ENCODE data around the gene B4GALT3. TPM values are rescaled to one million over a fixed set of nuclear protein-coding genes. Genes with fewer than 3 reads are reported as not detected.

Gene B4GALT3
- total and polyA plus RNA-seq, 12 donors, result 11.5 to 28.9 (median 19.6) TPM

DNA sequence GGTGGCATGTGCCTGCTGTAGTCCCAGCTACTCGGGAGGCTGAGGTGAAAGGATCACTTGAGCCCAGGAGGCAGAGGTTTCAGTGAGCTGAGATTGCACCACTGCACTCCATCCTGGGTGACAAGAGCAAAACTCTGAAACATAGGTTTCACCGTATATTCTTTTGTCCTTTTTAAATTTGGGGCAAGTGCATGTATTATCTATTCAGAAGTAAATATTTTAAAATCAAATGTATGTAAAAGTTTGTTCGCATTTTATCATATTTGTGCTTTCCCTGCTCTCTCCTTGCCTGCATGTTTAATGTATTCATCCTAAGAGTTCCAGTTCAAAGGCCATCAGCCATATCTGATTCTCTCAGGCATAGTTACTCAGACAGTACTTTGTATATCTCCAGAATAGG lies 31.5 kb downstream of the B4GALT3 start:
- Histone ChIP-seq H3K36me3 (no peaks in the 10 kb centered on the region), H3K4me3 (no peak overlapping the region), H3K9me3 (no peaks in the 10 kb centered on the region), H3K27me3 (no peaks in the 10 kb centered on the region), H3K27ac (no peak overlapping the region), H3K4me1 (no peaks in the 10 kb centered on the region)
- DNase-seq (no peak), ATAC-seq (no peak)
- TF ChIP-seq, protein P1, sequence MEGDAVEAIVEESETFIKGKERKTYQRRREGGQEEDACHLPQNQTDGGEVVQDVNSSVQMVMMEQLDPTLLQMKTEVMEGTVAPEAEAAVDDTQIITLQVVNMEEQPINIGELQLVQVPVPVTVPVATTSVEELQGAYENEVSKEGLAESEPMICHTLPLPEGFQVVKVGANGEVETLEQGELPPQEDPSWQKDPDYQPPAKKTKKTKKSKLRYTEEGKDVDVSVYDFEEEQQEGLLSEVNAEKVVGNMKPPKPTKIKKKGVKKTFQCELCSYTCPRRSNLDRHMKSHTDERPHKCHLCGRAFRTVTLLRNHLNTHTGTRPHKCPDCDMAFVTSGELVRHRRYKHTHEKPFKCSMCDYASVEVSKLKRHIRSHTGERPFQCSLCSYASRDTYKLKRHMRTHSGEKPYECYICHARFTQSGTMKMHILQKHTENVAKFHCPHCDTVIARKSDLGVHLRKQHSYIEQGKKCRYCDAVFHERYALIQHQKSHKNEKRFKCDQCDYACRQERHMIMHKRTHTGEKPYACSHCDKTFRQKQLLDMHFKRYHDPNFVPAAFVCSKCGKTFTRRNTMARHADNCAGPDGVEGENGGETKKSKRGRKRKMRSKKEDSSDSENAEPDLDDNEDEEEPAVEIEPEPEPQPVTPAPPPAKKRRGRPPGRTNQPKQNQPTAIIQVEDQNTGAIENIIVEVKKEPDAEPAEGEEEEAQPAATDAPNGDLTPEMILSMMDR (IDR thresholded peaks at IDR 0.05), result no peak
- 85% methylated on average over 3 of the region's 3 CpGs for WGBS, 2 donors
- intact Hi-C loops (cut with DNase I), result no loop called here

DNA sequence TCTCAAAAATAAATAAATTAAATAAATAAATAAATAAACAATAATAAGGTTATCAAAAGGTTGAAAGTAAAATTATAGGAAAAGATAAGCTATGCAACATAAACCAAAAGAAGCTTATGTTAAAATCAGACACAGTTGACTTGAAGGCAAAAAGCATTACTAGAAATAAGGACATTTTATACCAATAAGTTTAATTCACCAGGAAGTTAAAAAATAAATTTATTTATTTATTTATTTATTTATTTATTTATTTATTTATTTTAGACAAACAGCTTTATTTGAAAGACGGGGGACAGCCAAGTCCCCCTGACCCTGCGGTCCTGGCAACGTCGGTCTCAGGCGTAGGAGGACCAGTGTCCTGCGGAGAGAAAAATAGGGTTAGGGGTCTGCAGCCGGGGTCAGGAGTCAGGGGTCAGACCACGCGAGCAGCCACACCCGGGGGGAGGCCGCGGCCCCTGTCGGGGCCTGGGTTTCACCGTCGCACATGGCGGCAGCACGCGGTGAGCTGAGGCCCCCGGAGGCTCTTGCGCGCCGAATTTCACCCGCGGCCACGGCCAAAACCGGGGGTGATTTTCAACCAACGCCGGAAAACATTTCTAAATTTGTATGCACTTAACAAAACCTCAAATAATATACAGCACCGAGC lies 36.4 kb downstream of the B4GALT3 start:
- H3K9me3 ChIP-seq, result no peaks in the 10 kb centered on the region
- ATAC-seq (no peak), DNase-seq (no peak)
- peaks cover 0 to 6% (median 0%) of the 10 kb centered on the region in 9 donors for H3K36me3 ChIP-seq
- intact Hi-C loops (cut with DNase I), result no loop called here
- H3K4me3 ChIP-seq, result no peak overlapping the region
- WGBS, 2 donors, result 93 to 95% methylated on average over 29 of the region's 29 CpGs
- H3K27me3 ChIP-seq, result no peaks in the 10 kb centered on the region
- TF ChIP-seq, protein P1 (IDR thresholded peaks at IDR 0.05), result no peak
- H3K4me1 ChIP-seq, result peaks cover 0 to 32% (median 8%) of the 10 kb centered on the region in 9 donors
- no peak overlapping the region for H3K27ac ChIP-seq

DNA sequence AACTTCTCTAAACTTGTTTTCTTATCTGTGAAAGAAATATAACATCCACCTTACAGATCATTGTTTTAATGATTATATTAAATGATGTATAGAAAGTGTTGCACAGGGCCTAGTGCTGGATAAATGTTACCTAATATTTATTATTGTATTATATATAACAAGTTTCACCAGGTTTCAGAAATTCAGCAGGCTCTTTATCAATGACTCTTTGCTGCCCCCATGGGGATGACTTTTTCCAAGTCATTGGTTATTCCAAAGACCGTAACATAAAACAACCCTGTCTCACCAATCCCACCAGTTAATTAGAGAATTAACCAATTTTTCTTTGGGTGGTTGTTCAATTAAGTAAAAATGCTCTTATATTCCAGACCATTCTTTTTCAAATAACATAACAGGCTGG lies 37.5 kb downstream of the B4GALT3 start:
- H3K4me3 ChIP-seq, result no peak overlapping the region
- DNase-seq (peak in 1 of 2 donors; percentile 51), ATAC-seq (peak in 2 of 8 donors; percentile 44 to 51)
- peaks cover 0 to 6% (median 0%) of the 10 kb centered on the region in 9 donors for H3K36me3 ChIP-seq
- no peaks in the 10 kb centered on the region for H3K27me3 ChIP-seq
- TF ChIP-seq, protein P1 (IDR thresholded peaks at IDR 0.05), result peak in 8 of 9 donors; percentile 22 to 65 (median 61)
- 38 to 46% methylated on average over 1 of the region's 1 CpG for WGBS, 2 donors
- intact Hi-C loops (cut with DNase I), result loop anchor here in 6 of 10 donors (5.0 to 10.0 kb wide), 3 partner anchors 142 to 147 kb away; no protein-coding TSS in a partner anchor
- peaks cover 0 to 36% (median 8%) of the 10 kb centered on the region in 9 donors for H3K4me1 ChIP-seq
- H3K9me3 ChIP-seq, result no peaks in the 10 kb centered on the region
- H3K27ac ChIP-seq, result no peak overlapping the region

DNA sequence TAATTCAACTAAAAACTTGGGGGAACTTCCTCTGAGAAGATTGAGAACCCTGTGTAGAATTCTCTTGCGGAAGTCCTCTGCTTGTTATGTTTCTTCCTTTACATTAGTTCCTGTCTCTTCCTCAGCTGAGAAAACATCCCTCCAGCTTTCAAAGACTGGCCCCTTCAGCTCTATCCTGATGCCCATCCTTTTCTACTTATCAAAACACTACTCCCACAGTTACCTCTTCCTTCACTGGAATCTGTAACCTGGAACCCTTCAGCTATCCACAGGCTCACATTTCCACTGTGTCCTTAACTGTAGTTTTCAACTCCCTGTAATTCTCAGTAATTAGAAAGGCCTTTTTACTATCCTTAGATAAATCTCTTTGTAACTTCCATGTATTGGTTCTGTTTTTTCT lies 38.9 kb downstream of the B4GALT3 start:
- DNase-seq (no peak), ATAC-seq (no peak)
- 69 to 87% methylated on average over 1 of the region's 1 CpG for WGBS, 2 donors
- Histone ChIP-seq H3K4me1 (peaks cover 4 to 49% (median 17%) of the 10 kb centered on the region in 9 donors), H3K4me3 (no peak overlapping the region), H3K36me3 (peaks cover 0 to 12% (median 0%) of the 10 kb centered on the region in 9 donors), H3K9me3 (no peaks in the 10 kb centered on the region), H3K27me3 (no peaks in the 10 kb centered on the region), H3K27ac (peak overlapping the region in 3 of 10 donors; percentile 9 to 65 (median 36))
- intact Hi-C loops (cut with DNase I), result loop anchor here in 6 of 10 donors (5.0 to 10.0 kb wide), 3 partner anchors 141 to 146 kb away; no protein-coding TSS in a partner anchor
- TF ChIP-seq, protein P1 (IDR thresholded peaks at IDR 0.05), result no peak

All from heart right ventricle (tissue), 16 donors.